Mucosa of stomach (tissue), 1 donor: ENCODE results near the gene FIZ1.
A peak's percentile ranks its signal among the peaks of the same experiment; 100 is the strongest.
"Not testable (repeated sequence)": the region's sequence is repeated elsewhere in the genome, so short reads cannot be mapped to it uniquely, and the experiment has no call there.

Experiments used
- H3K27me3 ChIP-seq: one replicate; pipeline ENCODE4 v1.7.0; 2013; ENCODE audit warnings: mild to moderate bottlenecking, low read length; ENCODE audit not compliant: control insufficient read depth, insufficient read depth
- H3K36me3 ChIP-seq: one replicate; pipeline ENCODE4 v1.7.0; 2013; ENCODE audit warnings: low read length; ENCODE audit not compliant: control insufficient read depth, insufficient read depth
- H3K4me1 ChIP-seq: one replicate; pipeline ENCODE4 v1.7.0; 2013; ENCODE audit warnings: mild to moderate bottlenecking, low read length; ENCODE audit not compliant: control insufficient read depth, insufficient read depth
- H3K4me3 ChIP-seq: one replicate; pipeline ENCODE4 v1.7.0; 2013; ENCODE audit warnings: low read length
- H3K9ac ChIP-seq: one replicate; pipeline ENCODE4 v1.7.0; 2013; ENCODE audit warnings: mild to moderate bottlenecking, low read length, moderate library complexity
- H3K9me3 ChIP-seq: one replicate; pipeline ENCODE4 v1.7.0; 2013; ENCODE audit warnings: mild to moderate bottlenecking, low read length, moderate library complexity; ENCODE audit not compliant: control insufficient read depth
- donor health status: Pancreatic carcinoma.

The FIZ1 gene

DNA sequence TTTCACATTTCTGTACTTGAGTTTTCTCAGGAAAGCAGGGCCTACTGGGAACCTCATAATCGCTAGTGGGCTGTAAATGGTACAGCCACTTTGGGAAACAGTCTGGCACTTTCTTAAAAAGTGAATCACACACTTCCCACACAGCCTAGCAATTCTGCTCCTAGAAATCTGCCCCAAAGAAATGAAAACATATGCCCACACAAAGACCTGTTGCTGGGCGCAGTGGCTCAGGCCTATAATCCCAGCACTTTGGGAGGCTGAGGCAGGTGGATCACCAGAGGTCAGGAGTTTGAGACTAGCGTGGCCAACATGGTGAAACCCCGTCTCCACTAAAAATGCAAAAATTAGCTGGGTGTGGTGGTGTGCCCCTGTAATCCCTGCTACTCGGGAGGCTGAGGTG, 29.8 kb downstream of the FIZ1 start:
- H3K9ac ChIP-seq, H3K36me3 ChIP-seq, H3K4me3 ChIP-seq, H3K27me3 ChIP-seq, H3K9me3 ChIP-seq: not testable (repeated sequence)
- H3K4me1 ChIP-seq = peaks cover 14% of the 10 kb centered on the region

DNA sequence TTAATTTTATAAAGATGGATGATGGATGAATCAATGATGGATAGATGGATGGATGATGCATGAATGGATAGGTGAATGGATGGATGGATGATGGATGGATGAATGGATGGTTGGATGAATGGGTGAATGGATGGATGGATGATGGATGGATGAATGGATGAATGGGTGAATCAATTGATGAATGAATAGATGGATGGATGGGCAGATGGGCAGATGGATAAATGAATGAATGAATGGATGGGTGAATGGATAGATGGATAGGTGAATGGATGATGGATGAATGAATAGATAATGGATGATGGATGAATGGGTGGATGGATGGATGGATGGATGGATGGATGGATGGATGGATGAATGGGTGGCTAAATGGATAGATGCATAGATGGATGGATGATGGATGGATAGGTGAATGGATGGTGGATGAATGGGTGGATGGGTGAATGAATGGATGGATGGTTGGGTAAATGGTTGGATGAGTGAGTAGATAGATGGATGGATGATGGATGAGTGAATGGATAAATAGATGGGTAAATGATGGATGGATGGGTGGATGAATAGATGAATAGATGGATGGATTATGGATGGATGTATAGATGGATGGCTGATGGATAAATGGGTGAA, 31.5 kb downstream of the FIZ1 start:
- H3K27me3 ChIP-seq = no peaks in the 10 kb centered on the region
- H3K4me3 ChIP-seq = no peak overlapping the region
- peaks cover 28% of the 10 kb centered on the region for H3K4me1 ChIP-seq
- H3K36me3 ChIP-seq = no peaks in the 10 kb centered on the region
- H3K9ac ChIP-seq = no peak overlapping the region
- no peaks in the 10 kb centered on the region for H3K9me3 ChIP-seq

DNA sequence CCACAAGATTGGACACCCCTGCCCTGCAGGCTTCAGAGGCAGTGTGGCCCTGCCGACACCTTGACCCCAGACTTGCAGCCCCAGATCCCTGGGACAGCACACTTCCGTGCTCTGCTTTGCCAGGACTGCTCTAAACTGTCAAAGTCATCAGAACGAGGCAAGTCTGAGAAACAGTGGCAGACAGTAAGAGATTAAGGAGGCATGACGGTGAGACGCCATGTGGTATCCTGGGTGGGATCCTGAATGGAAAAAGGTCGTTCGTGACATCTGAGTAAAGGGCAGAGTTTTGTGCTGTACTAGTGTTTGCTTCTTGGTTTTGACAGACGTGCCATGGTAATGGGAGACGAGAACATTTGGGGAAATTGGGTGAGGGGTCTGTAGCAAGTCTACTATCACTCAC, 32.5 kb downstream of the FIZ1 start:
- no peak overlapping the region for H3K4me3 ChIP-seq
- H3K4me1 ChIP-seq = peaks cover 28% of the 10 kb centered on the region
- no peaks in the 10 kb centered on the region for H3K9me3 ChIP-seq
- H3K27me3 ChIP-seq = no peaks in the 10 kb centered on the region
- H3K36me3 ChIP-seq = no peaks in the 10 kb centered on the region
- no peak overlapping the region for H3K9ac ChIP-seq

DNA sequence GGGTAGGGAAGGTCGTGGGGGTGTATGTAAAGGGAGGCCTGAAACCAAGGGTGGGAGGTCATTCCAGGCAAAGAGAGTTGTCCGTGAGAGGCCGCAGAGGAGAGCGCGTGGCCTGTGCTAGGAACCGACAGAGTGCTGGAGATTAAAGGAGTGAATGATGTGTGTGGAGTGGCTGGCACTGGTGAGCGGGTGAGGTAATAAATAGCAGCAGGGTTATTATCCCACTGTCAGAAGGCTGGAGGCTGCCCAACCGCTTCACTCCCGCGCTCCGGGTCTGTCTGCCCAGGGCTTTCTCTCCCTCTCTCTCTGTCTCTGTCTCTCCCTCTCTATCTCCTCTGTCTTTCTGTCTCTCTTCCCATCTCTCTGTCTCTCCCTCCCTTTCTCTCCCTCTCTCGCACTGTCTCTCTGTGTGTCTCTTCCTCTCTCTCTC, 36.0 kb downstream of the FIZ1 start:
- Histone ChIP-seq H3K36me3 (no peaks in the 10 kb centered on the region), H3K27me3 (no peaks in the 10 kb centered on the region), H3K4me1 (peaks cover 33% of the 10 kb centered on the region), H3K9me3 (no peaks in the 10 kb centered on the region), H3K9ac (peak overlapping the region; percentile 93), H3K4me3 (no peak overlapping the region)

DNA sequence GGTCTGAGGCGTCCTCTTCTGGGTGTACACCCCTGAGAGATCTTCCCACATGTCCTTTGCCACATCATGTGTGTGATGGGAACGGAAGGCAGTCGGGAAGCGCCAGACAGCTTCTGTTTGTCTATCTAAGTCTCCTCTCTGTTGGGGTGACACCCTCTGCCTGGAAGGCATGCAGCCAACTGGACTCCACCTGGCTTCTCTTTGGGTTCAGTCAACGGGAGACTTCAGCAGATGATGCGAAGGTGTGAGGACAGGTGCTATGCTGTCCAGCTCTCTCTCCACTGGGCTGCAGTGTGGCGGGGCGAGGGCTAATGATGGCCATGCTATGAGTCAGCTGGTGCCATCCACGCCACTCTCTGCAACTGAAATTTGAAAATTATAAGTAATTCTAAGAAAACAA, 39.6 kb downstream of the FIZ1 start:
- Histone ChIP-seq H3K4me1 (peaks cover 26% of the 10 kb centered on the region), H3K36me3 (no peaks in the 10 kb centered on the region), H3K4me3 (no peak overlapping the region), H3K9me3 (no peaks in the 10 kb centered on the region), H3K9ac (no peak overlapping the region), H3K27me3 (no peaks in the 10 kb centered on the region)

DNA sequence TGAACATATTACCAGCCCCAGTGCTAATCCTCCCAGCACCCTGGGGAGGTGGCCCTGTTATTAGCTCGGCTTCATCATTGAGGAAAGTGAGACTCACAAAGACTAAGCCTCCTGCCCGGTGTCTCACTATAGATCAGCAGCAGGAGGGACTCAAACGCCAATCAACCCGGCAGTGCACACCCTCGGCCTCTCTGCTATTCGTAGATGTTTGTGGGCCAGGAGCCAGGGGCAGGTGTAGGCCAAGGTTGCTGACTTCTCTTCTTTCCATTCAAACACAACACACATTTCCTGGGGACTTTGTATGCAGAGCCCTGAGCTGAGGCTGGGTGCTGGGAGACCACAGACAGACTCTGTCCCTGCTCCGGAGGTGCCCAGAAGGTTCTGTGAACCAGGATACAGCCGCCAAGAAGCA, 44.6 kb downstream of the FIZ1 start:
- H3K4me3 ChIP-seq = no peak overlapping the region
- H3K27me3 ChIP-seq = no peaks in the 10 kb centered on the region
- peaks cover 27% of the 10 kb centered on the region for H3K4me1 ChIP-seq
- no peaks in the 10 kb centered on the region for H3K9me3 ChIP-seq
- no peak overlapping the region for H3K9ac ChIP-seq
- H3K36me3 ChIP-seq = no peaks in the 10 kb centered on the region

DNA sequence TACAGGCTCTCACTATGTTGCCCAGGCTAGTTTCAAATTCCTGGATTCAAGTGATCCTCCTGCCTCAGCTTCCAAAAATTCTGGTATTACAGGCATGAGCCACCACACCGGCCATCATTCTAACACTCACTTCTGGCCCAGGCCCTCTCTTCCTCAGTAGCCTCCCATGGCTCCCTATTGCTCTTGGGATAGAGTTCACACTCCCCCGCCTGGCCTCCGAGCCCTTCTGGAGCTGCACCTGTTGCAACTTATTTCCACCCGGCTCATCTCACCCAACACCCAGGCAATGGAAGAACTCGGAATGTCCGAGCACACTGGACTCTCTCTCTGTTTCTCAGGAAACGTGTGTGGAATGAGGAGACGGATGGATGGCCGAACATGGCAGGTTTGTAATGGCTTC, 45.0 kb downstream of the FIZ1 start:
- Histone ChIP-seq H3K4me3 (no peak overlapping the region), H3K9ac (no peak overlapping the region), H3K9me3 (no peaks in the 10 kb centered on the region), H3K4me1 (peaks cover 27% of the 10 kb centered on the region), H3K36me3 (no peaks in the 10 kb centered on the region), H3K27me3 (no peaks in the 10 kb centered on the region)

DNA sequence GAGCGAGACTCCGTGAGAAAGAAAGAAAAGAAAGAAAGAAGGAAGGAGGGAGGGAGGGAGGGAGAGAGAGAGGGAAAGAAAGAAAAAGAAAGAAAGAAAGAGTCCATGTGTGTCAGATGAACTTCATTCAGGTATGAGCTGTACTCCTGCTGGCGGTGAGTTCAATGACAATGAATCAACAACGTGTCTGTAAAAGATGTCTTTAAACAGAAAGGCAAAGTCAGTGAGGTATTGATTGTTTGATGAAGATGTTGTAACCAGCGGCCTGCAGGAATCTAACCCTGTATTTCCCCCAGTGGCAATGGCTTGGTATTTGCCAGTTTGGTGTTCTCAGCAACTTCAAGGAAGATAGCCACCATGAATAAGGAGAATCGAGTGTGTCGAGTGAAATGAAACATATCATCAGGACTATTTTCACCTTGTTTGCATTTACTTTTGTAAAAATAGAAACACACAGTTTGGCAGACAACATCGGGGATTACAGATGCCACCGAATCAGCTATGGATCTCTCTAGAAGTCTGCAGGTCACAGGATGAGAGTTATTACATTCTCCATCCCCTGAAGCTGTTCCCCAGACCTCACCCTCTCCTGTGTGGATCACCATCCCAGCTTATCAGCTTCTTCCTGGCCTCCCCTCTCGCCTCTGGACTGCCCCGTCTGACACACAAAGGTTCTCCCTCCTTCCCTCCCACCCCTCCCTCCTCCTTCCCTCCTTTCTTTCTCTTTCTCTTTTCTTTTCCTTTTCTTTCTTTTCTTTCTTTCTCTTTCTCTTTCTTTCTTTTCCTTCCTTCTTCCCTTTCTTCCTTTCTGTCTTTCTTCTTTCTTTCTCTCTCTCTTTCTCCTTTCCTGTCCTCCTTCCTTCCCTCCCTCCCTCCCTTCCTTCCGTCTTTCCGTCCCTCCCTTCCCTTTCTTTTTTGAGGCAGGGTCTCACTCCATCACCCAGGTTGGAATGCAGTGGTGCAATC, 45.8 kb downstream of the FIZ1 start:
- H3K9me3 ChIP-seq = no peaks in the 10 kb centered on the region
- H3K4me3 ChIP-seq = no peak overlapping the region
- H3K4me1 ChIP-seq = peaks cover 27% of the 10 kb centered on the region
- H3K9ac ChIP-seq = no peak overlapping the region
- H3K27me3 ChIP-seq = no peaks in the 10 kb centered on the region
- H3K36me3 ChIP-seq = no peaks in the 10 kb centered on the region

DNA sequence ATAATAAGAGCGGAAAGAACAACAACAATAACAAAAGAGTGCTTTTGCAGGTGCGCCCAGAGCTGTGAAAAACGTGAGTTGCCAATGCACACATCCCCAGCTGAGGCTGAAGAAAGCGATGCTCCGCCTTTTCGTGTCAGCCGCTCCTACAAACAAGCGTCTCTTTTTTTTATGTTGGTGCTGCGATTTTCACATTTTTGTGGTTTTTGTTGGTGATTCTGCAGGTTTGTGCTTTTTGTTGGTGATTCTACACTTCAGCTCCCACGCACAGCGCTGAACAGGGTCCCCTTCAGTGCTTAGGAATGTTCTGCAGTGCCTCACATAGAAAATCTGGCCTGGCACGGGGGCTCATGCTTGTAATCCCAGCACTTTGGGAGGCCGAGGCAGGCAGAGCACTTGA, 46.7 kb downstream of the FIZ1 start:
- Histone ChIP-seq H3K9me3 (no peaks in the 10 kb centered on the region), H3K4me1 (peaks cover 35% of the 10 kb centered on the region), H3K27me3 (no peaks in the 10 kb centered on the region)

DNA sequence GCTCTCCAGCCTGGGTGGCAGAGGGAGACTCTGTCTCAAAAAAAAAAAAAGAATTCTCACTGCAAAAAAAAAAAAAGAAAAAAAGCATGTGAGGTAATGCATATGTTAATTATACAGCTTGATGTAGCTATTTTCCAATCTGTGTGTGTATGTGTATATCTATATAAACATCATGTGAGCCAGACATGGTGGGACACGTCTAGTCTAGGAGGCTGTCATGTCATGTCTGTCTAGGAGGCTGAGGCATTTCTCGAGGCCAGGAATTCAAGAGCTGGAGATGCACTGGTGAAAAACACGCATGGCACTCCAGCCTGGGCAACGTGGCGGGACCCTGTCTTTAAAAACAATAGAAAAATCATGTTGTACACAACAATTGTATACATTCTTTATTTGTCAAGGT, 47.1 kb downstream of the FIZ1 start:
- no peak overlapping the region for H3K9ac ChIP-seq

More for the DNA sequence above, 46.7 kb downstream of the FIZ1 start:
- Histone ChIP-seq H3K4me3 (no peak overlapping the region), H3K9ac (no peak overlapping the region), H3K36me3 (no peaks in the 10 kb centered on the region)

DNA sequence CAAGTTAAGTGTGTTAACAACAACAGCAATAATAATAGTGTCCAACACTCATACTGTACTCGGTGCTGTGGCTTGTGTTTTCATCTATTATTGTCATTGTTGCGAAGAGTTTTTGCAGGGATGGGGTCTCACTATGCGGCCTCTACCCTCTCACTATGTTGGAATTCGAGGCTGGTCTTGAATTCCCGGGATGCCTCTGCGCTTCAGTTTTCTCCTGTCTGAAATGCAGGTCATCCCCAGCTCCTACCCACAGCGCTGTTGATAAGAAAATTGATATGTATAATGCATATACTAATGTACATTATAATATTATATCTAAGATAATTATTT, 49.0 kb downstream of the FIZ1 start:
- Histone ChIP-seq H3K27me3 (no peaks in the 10 kb centered on the region), H3K4me3 (no peak overlapping the region), H3K9me3 (no peaks in the 10 kb centered on the region), H3K36me3 (no peaks in the 10 kb centered on the region), H3K9ac (peak overlapping the region; percentile 71), H3K4me1 (peaks cover 55% of the 10 kb centered on the region)

More for the DNA sequence above, 47.1 kb downstream of the FIZ1 start:
- H3K9me3 ChIP-seq = no peaks in the 10 kb centered on the region
- H3K4me3 ChIP-seq = no peak overlapping the region
- peaks cover 39% of the 10 kb centered on the region for H3K4me1 ChIP-seq
- H3K27me3 ChIP-seq = no peaks in the 10 kb centered on the region
- no peaks in the 10 kb centered on the region for H3K36me3 ChIP-seq

DNA sequence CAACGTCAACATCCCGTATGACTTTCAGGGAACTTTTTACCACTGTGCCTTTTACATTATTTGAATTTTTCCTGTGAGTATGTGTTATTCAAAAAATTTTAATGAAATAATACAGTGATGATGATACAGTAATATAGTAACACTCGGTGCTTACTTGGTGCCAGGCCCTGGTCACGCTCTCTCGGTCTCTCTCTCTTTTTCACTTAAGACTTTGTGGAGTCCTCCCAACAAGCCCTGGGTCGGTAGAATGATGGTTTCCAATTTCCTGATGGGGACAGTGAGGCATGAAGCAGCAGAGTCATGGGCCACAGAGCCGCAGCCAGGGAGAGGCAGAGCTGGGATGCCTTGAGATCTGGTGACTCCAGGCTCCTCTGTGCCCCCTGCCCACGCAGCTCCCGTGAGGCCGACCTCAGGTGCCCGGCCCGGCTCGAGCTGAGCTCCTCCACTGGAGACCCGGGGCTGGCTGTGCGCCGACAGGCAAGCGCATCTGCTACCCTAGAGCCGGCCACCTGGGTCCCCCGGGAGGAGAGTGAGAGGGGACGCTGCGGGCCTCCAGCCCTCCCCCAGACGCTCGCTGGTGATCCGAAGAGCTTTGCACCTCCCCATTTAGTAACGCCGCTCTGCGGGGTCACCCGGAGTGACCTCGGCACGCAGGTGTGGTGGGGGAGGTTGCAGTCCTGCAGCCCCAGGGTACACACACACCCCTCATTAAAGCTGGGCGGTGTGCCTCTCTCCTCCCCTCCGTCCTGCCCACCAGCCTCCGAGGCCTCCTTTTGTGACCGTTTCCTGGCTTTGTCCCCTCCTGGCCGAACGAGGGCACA, 49.6 kb downstream of the FIZ1 start:
- Histone ChIP-seq H3K9ac (peak overlapping the region; percentile 71), H3K36me3 (no peaks in the 10 kb centered on the region), H3K4me1 (peaks cover 54% of the 10 kb centered on the region), H3K9me3 (no peaks in the 10 kb centered on the region), H3K27me3 (no peaks in the 10 kb centered on the region), H3K4me3 (peak overlapping the region; percentile 41)
